Endothelial cell of umbilical vein (primary cell): ENCODE measurements around the gene FABP6. TPM values are rescaled to one million over a fixed set of nuclear protein-coding genes. Genes with fewer than 3 reads are reported as not detected.

Source experiments
- BruUV-seq: library from RNA; stranded (reverse); fragments of 400-500 nt; replicated peaks from 2 replicates; lab custom pipeline; 2021; lab: Mats Ljungman, UMichigan
- CTCF ChIA-PET: fragments of 300-600, 350-600 bp; sonication (Branson Sonifier 250); formaldehyde crosslinking; loops from one replicate; lab custom pipeline; 2021; ENCODE audit warnings: antibody characterized with exemption, inconsistent platforms; lab: Charles Lee
- POLR2A ChIA-PET: fragments of 300-600, 350-600 bp; sonication (Branson Sonifier 250); formaldehyde crosslinking; loops from one replicate; lab custom pipeline; 2021; ENCODE audit warnings: antibody characterized with exemption, inconsistent platforms; lab: Charles Lee
- DNase-seq: peaks from one replicate; pipeline ENCODE4 v3.0.0-alpha.2; 2011; ENCODE audit warnings: low read depth, low spot score
- FAIRE-seq: peaks from 2 replicates; lab custom pipeline; 2011; peaks lifted over from hg19 to GRCh38; lab: Jason Lieb, UNC
- H2AFZ ChIP-seq: 2 replicates; pipeline ENCODE4 v1.6.0; 2012; ENCODE audit warnings: low read depth, low read length, control low read depth, inconsistent platforms
- H3K27ac ChIP-seq: 2 replicates; pipeline ENCODE4 v1.5.1; 2011; ENCODE audit warnings: low read depth, mild to moderate bottlenecking, control low read depth, low read length, moderate library complexity; ENCODE audit not compliant: insufficient read depth
- H3K27me3 ChIP-seq, 2 experiments: 2 replicates each; pipeline versions ENCODE4 v1.6.0 to v1.6.1; 2011; ENCODE audit warnings: low read length in 2 of 2, mixed read lengths in 1 of 2; ENCODE audit not compliant: control insufficient read depth in 2 of 2, insufficient read depth in 2 of 2
- H3K36me3 ChIP-seq, 2 experiments: 2 replicates in 1 of 2; 3 replicates in 1 of 2; pipeline ENCODE4 v1.5.1; 2011; ENCODE audit warnings: low read length in 2 of 2, mild to moderate bottlenecking in 1 of 2, moderate library complexity in 1 of 2; ENCODE audit not compliant: control insufficient read depth in 2 of 2, insufficient read depth in 2 of 2; ENCODE audit errors: extremely low read depth in 1 of 2
- H3K4me1 ChIP-seq: 3 replicates; pipeline ENCODE4 v1.5.1; 2011; ENCODE audit warnings: mild to moderate bottlenecking, low read length; ENCODE audit not compliant: control insufficient read depth, insufficient read depth; ENCODE audit errors: extremely low read depth
- H3K4me2 ChIP-seq: 2 replicates; pipeline ENCODE4 v1.6.1; 2011; ENCODE audit warnings: low read length, control low read depth, mixed read lengths; ENCODE audit not compliant: insufficient read depth
- H3K4me3 ChIP-seq, 3 experiments: fragments of 200-600 bp in 1 of 3; sonication (generic), shearing (Covaris generic) in 1 of 3; replicated peaks in 1 of 3; 2 replicates each; pipeline ENCODE4 v1.5.1; 2011 to 2016; ENCODE audit warnings: control low read depth in 3 of 3, low read length in 3 of 3, mild to moderate bottlenecking in 2 of 3, inconsistent platforms in 1 of 3, low read depth in 1 of 3, moderate library complexity in 1 of 3; ENCODE audit not compliant: insufficient read depth in 1 of 3
- H3K79me2 ChIP-seq: 2 replicates; pipeline ENCODE4 v1.6.0; 2012; ENCODE audit warnings: low read length, inconsistent platforms; ENCODE audit not compliant: control insufficient read depth, insufficient read depth
- H3K9ac ChIP-seq: replicated peaks from 2 replicates; pipeline ENCODE3; 2011; ENCODE audit warnings: low read length, control low read depth; ENCODE audit not compliant: insufficient read depth; ENCODE audit errors: extremely low read depth
- H3K9me1 ChIP-seq: replicated peaks from 3 replicates; pipeline ENCODE4 v1.6.0; 2011; ENCODE audit warnings: mild to moderate bottlenecking, low read length; ENCODE audit not compliant: control insufficient read depth, insufficient read depth; ENCODE audit errors: extremely low read depth
- H3K9me3 ChIP-seq: replicated peaks from 2 replicates; pipeline ENCODE4 v1.5.1; 2012; ENCODE audit warnings: low read length, inconsistent platforms; ENCODE audit not compliant: control insufficient read depth, insufficient read depth
- H4K20me1 ChIP-seq: replicated peaks from 2 replicates; pipeline ENCODE3; 2011; ENCODE audit warnings: mild to moderate bottlenecking, low read length; ENCODE audit not compliant: control insufficient read depth, insufficient read depth; ENCODE audit errors: extremely low read depth
- CTCF ChIP-seq, 2 donors: IDR thresholded peaks; 1 replicate in 1 of 2; 2 replicates in 1 of 2; pipeline ENCODE4 v1.5.1; 2011; ENCODE audit warnings: low read length in 2 of 2, mild to moderate bottlenecking in 2 of 2, moderate library complexity in 2 of 2, control low read depth in 1 of 2, inconsistent platforms in 1 of 2, low read depth in 1 of 2; ENCODE audit not compliant: insufficient read depth in 1 of 2; ENCODE audit errors: extremely low read depth in 1 of 2
- EZH2 ChIP-seq: IDR thresholded peaks from 2 replicates; pipeline ENCODE4 v1.6.1; 2012; ENCODE audit warnings: borderline replicate concordance, low read depth, mild to moderate bottlenecking, moderate library complexity, low read length, inconsistent platforms; ENCODE audit not compliant: severe bottlenecking
- FOS ChIP-seq: IDR thresholded peaks from 2 replicates; pipeline ENCODE4 v1.6.1; 2011; ENCODE audit warnings: mild to moderate bottlenecking, low read length, moderate library complexity, borderline replicate concordance; ENCODE audit not compliant: insufficient read depth
- GATA2 ChIP-seq: IDR thresholded peaks from 2 replicates; pipeline ENCODE4 v1.7.0; 2011; ENCODE audit warnings: low read depth, mild to moderate bottlenecking, moderate library complexity, mixed read lengths, low read length; ENCODE audit not compliant: insufficient read length, insufficient read depth
- JUN ChIP-seq: IDR thresholded peaks from 2 replicates; pipeline ENCODE4 v1.6.1; 2011; ENCODE audit warnings: borderline replicate concordance, low read depth; ENCODE audit not compliant: insufficient read length, insufficient read depth
- MAX ChIP-seq: IDR thresholded peaks from 2 replicates; pipeline ENCODE4 v1.6.1; 2011; ENCODE audit not compliant: insufficient read depth, insufficient read length
- MYC ChIP-seq: IDR thresholded peaks from one replicate; pipeline ENCODE4 v1.6.1; 2011; ENCODE audit warnings: mild to moderate bottlenecking, low read depth, low read length
- POLR2A ChIP-seq: IDR thresholded peaks from 2 replicates; pipeline ENCODE4 v1.6.1; 2012; ENCODE audit warnings: low read depth, mild to moderate bottlenecking, control low read depth, low read length
- POLR2AphosphoS5 ChIP-seq: IDR thresholded peaks from 2 replicates; pipeline ENCODE4 v1.6.1; 2012; ENCODE audit warnings: low read depth, mild to moderate bottlenecking, control low read depth, low read length, moderate library complexity; ENCODE audit not compliant: insufficient read depth
- dilution Hi-C: fragments of 300-500 bp; cut with MboI; formaldehyde crosslinking; loops from one replicate; pipeline ENCODE4 v1.15.0; 2019; ENCODE audit warnings: low sequenced_read_pairs; ENCODE audit not compliant: extremely low pct_ligation_motif_present
- intact Hi-C: fragments of 100-400 bp; cut with micrococcal nuclease; formaldehyde crosslinking; loops from one replicate; pipeline ENCODE4 v1.10.0; 2022
- polyA plus RNA-seq, 4 experiments: library from polyadenylated mRNA; depleted of rRNA in 3 of 4; stranded (reverse) in 3 of 4; unstranded in 1 of 4; fragments of >200 nt; gene quantifications; 2 replicates each; pipeline versions ENCODE4 v1.2.1 to v1.2.3, GENCODE V29; 2011 to 2012; ENCODE audit warnings: missing spikeins in 1 of 4
- total RNA-seq: library from RNA; stranded (reverse); gene quantifications from 2 replicates; pipeline ENCODE4 v1.2.3, GENCODE V29; 2021

FABP6 gene
- total and polyA plus RNA-seq, 2 donors (not counting 3 experiments of a cell fraction or from before 2014, with no cell fraction given): not detected

DNA sequence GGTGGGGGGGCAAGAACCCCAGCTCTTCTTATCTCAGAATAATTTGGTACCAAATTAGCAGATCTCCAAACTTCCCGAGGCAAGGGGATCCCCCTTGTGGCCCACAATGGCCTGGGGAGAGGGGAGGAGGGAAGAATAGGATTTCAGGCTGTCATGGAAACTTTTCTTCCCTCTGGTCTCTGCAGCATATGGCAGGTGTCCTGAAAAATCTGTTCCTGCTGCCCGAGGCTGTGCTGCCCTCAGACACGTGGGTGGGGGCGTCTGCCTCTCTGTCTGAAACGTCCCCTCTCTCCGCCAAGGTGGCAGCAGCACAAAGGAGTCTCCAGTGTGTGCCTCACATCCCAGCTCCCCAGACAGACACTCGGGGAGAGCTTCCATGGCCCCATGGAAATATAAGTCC, 49.0 kb downstream of the FABP6 start:
- CTCF ChIA-PET: no interaction called here

More for the DNA sequence above, 49.0 kb downstream of the FABP6 start:
- no peak overlapping the region for H3K9ac ChIP-seq
- no peak overlapping the region for H2AFZ ChIP-seq
- intact Hi-C loops (no loop called here), dilution Hi-C loops (no loop called here)
- H3K9me1 ChIP-seq: no peaks in the 10 kb centered on the region
- no peaks in the 10 kb centered on the region for H3K27me3 ChIP-seq
- H3K9me3 ChIP-seq: no peaks in the 10 kb centered on the region
- TF ChIP-seq GATA2 (no peak), MAX (no peak), FOS (no peak), CTCF (IDR thresholded peaks at IDR 0.05; ENCODE audit: extremely low read depth in 1 of 2, insufficient read depth in 1 of 2, low read depth in 1 of 2, low read length in 2 of 2) (no peak), EZH2 (no peak), JUN (no peak), POLR2A (no peak), POLR2AphosphoS5 (no peak), MYC (no peak)
- H3K4me1 ChIP-seq: peaks cover 21% of the 10 kb centered on the region
- DNase-seq (no peak), FAIRE-seq (no peak)
- H3K4me3 ChIP-seq: no peak overlapping the region
- peaks cover 4% of the 10 kb centered on the region for H3K79me2 ChIP-seq
- H4K20me1 ChIP-seq: no peaks in the 10 kb centered on the region
- H3K36me3 ChIP-seq: peaks cover 9% of the 10 kb centered on the region in 2 experiments
- BruUV-seq: no TSS peak
- no peak overlapping the region for H3K27ac ChIP-seq
- POLR2A ChIA-PET: no interaction called here
- H3K4me2 ChIP-seq: no peak overlapping the region
